GM21447 (cell line): ENCODE measurements around the gene OR52N4.
"Not testable (repeated sequence)": the region's sequence is repeated elsewhere in the genome, so short reads cannot be mapped to it uniquely, and the experiment has no call there.

Source experiments
- ATAC-seq: cut with Tn5 transposase; IDR thresholded peaks from one replicate; pipeline ENCODE4 v1.9.1; 2021; ENCODE audit not compliant: unreplicated experiment

The OR52N4 gene

GRCh38 chr11:5753943-5754342, at the start of gene OR52N4:
TSS of gene OR52N4 (plus strand) at chr11:5754243. CDS start at chr11:5754741, 498 bp downstream.
- no peak for ATAC-seq

GRCh38 chr11:5705688-5706087, 48.4 kb upstream of the OR52N4 start:
- ATAC-seq = no peak

DNA sequence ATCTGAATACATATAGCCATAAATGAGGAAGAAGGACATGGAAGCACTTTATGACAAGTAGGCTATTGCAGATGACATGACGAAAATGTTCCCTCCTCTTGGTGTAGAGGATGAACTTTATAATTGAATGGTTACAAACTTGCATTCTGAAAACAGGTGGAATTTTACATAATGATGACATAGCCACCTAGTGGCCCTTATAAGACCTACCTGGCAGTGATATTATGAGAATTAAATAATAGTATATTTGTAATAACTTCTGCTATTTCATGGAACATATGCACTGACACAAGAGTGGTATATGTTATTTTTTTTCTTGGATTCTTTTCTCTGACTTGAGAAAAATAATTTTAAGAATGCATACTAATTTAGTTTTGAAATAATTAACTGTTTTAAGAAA, 41.5 kb upstream of the OR52N4 start:
- ATAC-seq = peak; percentile 61

DNA sequence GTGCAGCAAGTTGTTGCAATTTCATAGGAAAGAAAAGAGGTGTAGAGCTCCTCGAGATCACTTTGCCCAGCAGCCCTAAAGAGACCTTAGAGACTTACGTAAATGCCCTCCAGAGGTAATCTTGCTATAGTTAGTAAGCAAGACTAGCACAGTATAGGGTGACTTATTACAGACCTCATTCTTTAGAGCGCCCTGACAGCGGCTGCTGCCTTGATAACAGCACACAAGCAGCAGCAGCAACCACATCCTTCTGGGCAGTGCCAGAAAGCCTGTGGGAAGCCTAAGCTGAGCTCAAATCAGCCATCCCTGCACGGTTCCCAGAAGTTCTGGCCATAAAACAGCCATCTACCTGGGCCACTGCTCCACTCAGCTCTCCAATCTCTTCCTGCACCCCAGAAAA, 40.3 kb upstream of the OR52N4 start:
- ATAC-seq = no peak

DNA sequence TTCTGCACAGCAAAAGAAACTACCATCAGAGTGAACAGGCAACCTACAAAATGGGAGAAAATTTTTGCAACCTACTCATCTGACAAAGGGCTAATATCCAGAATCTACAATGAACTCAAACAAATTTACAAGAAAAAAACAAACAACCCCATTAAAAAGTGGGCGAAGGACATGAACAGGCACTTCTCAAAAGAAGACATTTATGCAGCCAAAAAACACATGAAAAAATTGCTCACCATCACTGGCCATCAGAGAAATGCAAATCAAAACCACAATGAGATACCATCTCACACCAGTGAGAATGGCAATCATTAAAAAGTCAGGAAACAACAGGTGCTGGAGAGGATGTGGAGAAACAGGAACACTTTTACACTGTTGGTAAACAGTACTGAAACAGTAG, 37.5 kb upstream of the OR52N4 start:
- not testable (repeated sequence) for ATAC-seq

GRCh38 chr11:5719703-5720495, 34.1 kb upstream of the OR52N4 start:
- no peak for ATAC-seq

DNA sequence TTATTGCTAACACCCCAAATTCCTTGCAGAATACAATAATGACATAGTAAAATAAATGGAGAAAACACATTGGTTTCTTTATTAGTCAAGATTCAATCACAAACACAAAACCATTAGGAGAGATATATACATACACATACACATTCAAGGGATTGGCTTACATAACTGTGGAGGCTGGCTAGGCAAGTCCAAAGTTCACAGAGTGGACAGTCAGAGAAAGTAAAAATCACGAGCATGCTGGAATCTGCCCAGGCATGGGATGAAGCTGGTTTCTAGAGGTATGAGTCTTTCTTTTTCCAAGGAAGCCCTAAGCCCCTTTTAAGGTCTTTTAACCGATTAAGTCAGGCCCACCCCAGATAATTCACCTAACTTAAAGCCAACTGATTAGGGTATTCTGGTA, 31.4 kb upstream of the OR52N4 start:
- ATAC-seq = no peak

- no peak for ATAC-seq
These were observed 27.7 kb upstream of the OR52N4 start for GRCh38 chr11:5726351-5726750.

- ATAC-seq = no peak
These were observed 26.4 kb upstream of the OR52N4 start for GRCh38 chr11:5727691-5728090.

- no peak for ATAC-seq
These were observed 17.6 kb upstream of the OR52N4 start, which contains the start of gene OR56B1 for GRCh38 chr11:5736396-5736795. TSS of gene OR56B1 (plus strand) at chr11:5736448. CDS start at chr11:5736517, 69 bp downstream.

GRCh38 chr11:5737091-5737490, 17.0 kb upstream of the OR52N4 start:
- ATAC-seq = no peak

DNA sequence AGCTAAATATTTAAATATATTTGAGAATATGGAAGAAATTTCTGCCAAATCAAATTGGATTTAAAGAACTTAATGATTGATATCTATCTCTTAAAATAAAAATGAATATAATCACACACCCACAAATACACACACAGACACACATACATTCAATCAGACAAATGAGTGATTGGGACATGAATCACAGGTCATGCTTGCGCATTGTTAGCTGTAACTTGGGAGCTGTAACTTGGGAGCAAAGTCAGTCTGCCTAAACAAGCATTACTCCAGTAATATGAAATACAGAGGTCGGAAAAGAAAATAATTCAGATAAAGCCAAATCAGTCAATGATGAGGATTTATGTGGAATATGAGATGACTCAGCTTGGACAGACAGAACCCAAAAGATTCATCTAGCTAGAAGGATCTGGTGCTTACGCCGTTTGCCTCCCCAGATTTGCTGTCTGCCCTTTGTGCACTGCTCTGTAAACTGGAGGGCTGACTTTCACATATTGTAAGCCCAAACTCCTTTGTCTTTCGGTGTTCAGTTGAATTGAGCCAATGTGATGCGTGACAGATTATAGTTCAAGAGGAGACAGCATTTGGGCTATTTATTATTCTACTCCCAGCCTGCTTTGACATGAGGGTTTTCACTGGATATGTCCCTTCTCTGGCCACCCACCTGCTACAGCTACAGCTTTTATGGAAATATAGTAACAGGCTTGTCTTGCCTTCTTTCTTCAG, 16.2 kb upstream of the OR52N4 start:
- no peak for ATAC-seq

GRCh38 chr11:5738431-5738830, 15.6 kb upstream of the OR52N4 start:
- no peak for ATAC-seq

GRCh38 chr11:5746614-5747013, 7.4 kb upstream of the OR52N4 start:
- no peak for ATAC-seq

GRCh38 chr11:5749836-5750235, 4.2 kb upstream of the OR52N4 start:
- no peak for ATAC-seq

- no peak for ATAC-seq
These were observed 13.0 kb downstream of the OR52N4 start for GRCh38 chr11:5767056-5767455.

GRCh38 chr11:5783255-5783654, 29.2 kb downstream of the OR52N4 start, which contains the start of gene OR52N5:
TSS of gene OR52N5 (minus strand) at chr11:5783355. CDS start at chr11:5778634, 4,721 bp downstream.
- ATAC-seq = no peak

GRCh38 chr11:5791165-5791564, 37.1 kb downstream of the OR52N4 start, which contains the start of gene OR52N1:
TSS of gene OR52N1 (minus strand) at chr11:5791265. CDS start at chr11:5788816, 2,449 bp downstream.
- ATAC-seq = no peak

DNA sequence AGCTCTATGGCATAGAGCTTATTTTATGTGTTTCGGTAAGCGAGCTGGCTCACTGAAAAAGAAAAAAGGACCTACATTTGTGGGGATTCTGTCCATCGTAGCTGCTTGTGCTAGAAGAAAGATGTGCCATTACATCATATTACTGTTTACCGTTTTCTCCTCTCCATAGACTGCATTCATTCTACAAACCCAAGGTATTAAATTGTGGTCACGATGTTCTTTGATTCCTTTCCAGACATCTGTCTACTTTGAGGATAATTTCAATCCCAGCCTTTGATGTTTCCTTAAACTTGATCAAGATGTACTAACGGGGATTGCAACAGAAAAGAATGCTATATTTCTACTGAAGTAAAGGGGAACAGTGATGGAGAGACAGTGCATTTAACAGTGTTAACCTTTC, 42.5 kb downstream of the OR52N4 start:
- ATAC-seq = no peak

- no peak for ATAC-seq
These were observed 49.9 kb downstream of the OR52N4 start for GRCh38 chr11:5803982-5804381.
